Hepatocyte (in vitro differentiated cells): ENCODE data around the gene EXOC2. TPM values are rescaled to one million over a fixed set of nuclear protein-coding genes. Genes with fewer than 3 reads are reported as not detected.

Source experiments
- DNase-seq: peaks from one replicate; pipeline ENCODE4 v3.0.0-alpha.2; 2016; ENCODE audit warnings: low spot score
- H2AFZ ChIP-seq: fragments of 200-600 bp; sonication (generic); 2 replicates; pipeline ENCODE4 v1.6.0; 2016; ENCODE audit warnings: antibody characterized with exemption, mild to moderate bottlenecking
- H3K27ac ChIP-seq: fragments of 200-600 bp; sonication (generic); 2 replicates; pipeline ENCODE4 v1.5.1; 2016; ENCODE audit warnings: mild to moderate bottlenecking
- H3K27me3 ChIP-seq: fragments of 200-600 bp; sonication (generic); 2 replicates; pipeline ENCODE4 v1.6.1; 2016
- H3K36me3 ChIP-seq: fragments of 200-600 bp; sonication (generic); replicated peaks from 2 replicates; pipeline ENCODE4 v1.5.1; 2016; ENCODE audit warnings: low read depth; ENCODE audit not compliant: insufficient read depth
- H3K4me1 ChIP-seq: fragments of 200-600 bp; sonication (generic); 2 replicates; pipeline ENCODE4 v1.5.1; 2016; ENCODE audit warnings: mild to moderate bottlenecking, moderate library complexity; ENCODE audit not compliant: insufficient read depth
- H3K4me2 ChIP-seq: fragments of 200-600 bp; sonication (generic); 2 replicates; pipeline ENCODE4 v1.6.0; 2016
- H3K4me3 ChIP-seq: fragments of 200-600 bp; sonication (generic); 2 replicates; pipeline ENCODE4 v1.5.1; 2016; ENCODE audit warnings: mild to moderate bottlenecking
- H3K79me2 ChIP-seq: fragments of 200-600 bp; sonication (generic); 2 replicates; pipeline ENCODE4 v1.6.0; 2017; ENCODE audit warnings: mild to moderate bottlenecking
- H3K9me2 ChIP-seq: fragments of 200-600 bp; sonication (generic); replicated peaks from 2 replicates; pipeline ENCODE4 v1.6.0; 2017; ENCODE audit warnings: mild to moderate bottlenecking; ENCODE audit not compliant: insufficient read depth
- H3K9me3 ChIP-seq: fragments of 200-600 bp; sonication (generic); 2 replicates; pipeline ENCODE4 v1.5.1; 2016; ENCODE audit warnings: low read depth, mild to moderate bottlenecking
- H4K20me1 ChIP-seq: fragments of 200-600 bp; sonication (generic); 2 replicates; pipeline ENCODE4 v1.6.0; 2016; ENCODE audit warnings: mild to moderate bottlenecking; ENCODE audit not compliant: insufficient read depth, poor library complexity, severe bottlenecking
- EZH2 ChIP-seq: fragments of 200-600 bp; sonication (generic); IDR thresholded peaks from 2 replicates; pipeline ENCODE4 v1.6.1; 2016; ENCODE audit warnings: antibody characterized with exemption, mild to moderate bottlenecking, borderline replicate concordance
- EZH2phosphoT487 ChIP-seq: fragments of 200-600 bp; sonication (generic); IDR thresholded peaks from one replicate; pipeline ENCODE4 v1.6.1; 2018; ENCODE audit warnings: antibody characterized with exemption, mild to moderate bottlenecking, low read depth, moderate library complexity; ENCODE audit not compliant: unreplicated experiment, severe bottlenecking
- WGBS: methylation state at CpG from one replicate; pipeline ENCODE4 v1.1.6; 2016; ENCODE audit warnings: low lambda C conversion rate; ENCODE audit errors: missing lambda C conversion rate; 5-methylcytosine and 5-hydroxymethylcytosine counted together
- polyA plus RNA-seq: library from polyadenylated mRNA; unstranded; fragments of >200 nt; fragmentation: Nextera tagmentation; extraction: Ambion mirVana; gene quantifications from 2 replicates; pipeline ENCODE4 v1.2.1, GENCODE V29; 2016
- total RNA-seq: library from RNA; depleted of rRNA; stranded (reverse); fragments of >200 nt; gene quantifications from 2 replicates; pipeline ENCODE4 v1.2.3, GENCODE V29; 2014
- TF ChIP-seq, protein P1 (sequence below): fragments of 200-600 bp; sonication (generic); IDR thresholded peaks from 2 replicates; pipeline ENCODE4 v1.5.1; 2016; ENCODE audit warnings: antibody characterized with exemption, mild to moderate bottlenecking; ENCODE audit not compliant: poor library complexity

Gene EXOC2
- total and polyA plus RNA-seq, 2 experiments from 2014 or later = 15.4 to 27.0 TPM

GRCh38 chr6:508006-508405, 184.9 kb downstream of the EXOC2 start:
- H3K4me2 ChIP-seq = no peak overlapping the region
- WGBS = 82% methylated on average over 9 of the region's 9 CpGs
- H4K20me1 ChIP-seq = no peaks in the 10 kb centered on the region
- H3K79me2 ChIP-seq = no peaks in the 10 kb centered on the region
- H3K9me2 ChIP-seq = no peaks in the 10 kb centered on the region
- no peak overlapping the region for H3K4me3 ChIP-seq
- TF ChIP-seq, protein P1, sequence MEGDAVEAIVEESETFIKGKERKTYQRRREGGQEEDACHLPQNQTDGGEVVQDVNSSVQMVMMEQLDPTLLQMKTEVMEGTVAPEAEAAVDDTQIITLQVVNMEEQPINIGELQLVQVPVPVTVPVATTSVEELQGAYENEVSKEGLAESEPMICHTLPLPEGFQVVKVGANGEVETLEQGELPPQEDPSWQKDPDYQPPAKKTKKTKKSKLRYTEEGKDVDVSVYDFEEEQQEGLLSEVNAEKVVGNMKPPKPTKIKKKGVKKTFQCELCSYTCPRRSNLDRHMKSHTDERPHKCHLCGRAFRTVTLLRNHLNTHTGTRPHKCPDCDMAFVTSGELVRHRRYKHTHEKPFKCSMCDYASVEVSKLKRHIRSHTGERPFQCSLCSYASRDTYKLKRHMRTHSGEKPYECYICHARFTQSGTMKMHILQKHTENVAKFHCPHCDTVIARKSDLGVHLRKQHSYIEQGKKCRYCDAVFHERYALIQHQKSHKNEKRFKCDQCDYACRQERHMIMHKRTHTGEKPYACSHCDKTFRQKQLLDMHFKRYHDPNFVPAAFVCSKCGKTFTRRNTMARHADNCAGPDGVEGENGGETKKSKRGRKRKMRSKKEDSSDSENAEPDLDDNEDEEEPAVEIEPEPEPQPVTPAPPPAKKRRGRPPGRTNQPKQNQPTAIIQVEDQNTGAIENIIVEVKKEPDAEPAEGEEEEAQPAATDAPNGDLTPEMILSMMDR = no peak
- no peak for TF ChIP-seq EZH2
- TF ChIP-seq EZH2phosphoT487 = no peak
- no peaks in the 10 kb centered on the region for H3K27me3 ChIP-seq
- H3K9me3 ChIP-seq = no peaks in the 10 kb centered on the region
- H3K27ac ChIP-seq = no peak overlapping the region
- no peaks in the 10 kb centered on the region for H3K4me1 ChIP-seq
- no peak overlapping the region for H2AFZ ChIP-seq
- DNase-seq = no peak
- no peaks in the 10 kb centered on the region for H3K36me3 ChIP-seq

- no peak overlapping the region for H3K27ac ChIP-seq
- no peaks in the 10 kb centered on the region for H3K79me2 ChIP-seq
- 83% methylated on average over 1 of the region's 1 CpG for WGBS
- H4K20me1 ChIP-seq = no peaks in the 10 kb centered on the region
- H3K4me1 ChIP-seq = no peaks in the 10 kb centered on the region
- DNase-seq = no peak
- no peak overlapping the region for H3K4me3 ChIP-seq
- H3K9me3 ChIP-seq = no peaks in the 10 kb centered on the region
- H2AFZ ChIP-seq = no peak overlapping the region
- H3K9me2 ChIP-seq = no peaks in the 10 kb centered on the region
- H3K36me3 ChIP-seq = no peaks in the 10 kb centered on the region
- no peaks in the 10 kb centered on the region for H3K27me3 ChIP-seq
- no peak overlapping the region for H3K4me2 ChIP-seq
- no peak for TF ChIP-seq EZH2phosphoT487
- no peak for TF ChIP-seq EZH2
- TF ChIP-seq, protein P1 = no peak
These were observed 185.9 kb downstream of the EXOC2 start for GRCh38 chr6:506920-507622.

- TF ChIP-seq EZH2 (no peak), EZH2phosphoT487 (no peak)
- TF ChIP-seq, protein P1 = no peak
- Histone ChIP-seq H3K9me2 (no peaks in the 10 kb centered on the region), H3K27ac (no peak overlapping the region), H3K4me2 (no peak overlapping the region), H3K36me3 (no peaks in the 10 kb centered on the region), H3K4me1 (no peaks in the 10 kb centered on the region), H3K9me3 (no peaks in the 10 kb centered on the region), H3K27me3 (no peaks in the 10 kb centered on the region), H3K79me2 (no peaks in the 10 kb centered on the region), H3K4me3 (no peak overlapping the region), H4K20me1 (no peaks in the 10 kb centered on the region), H2AFZ (no peak overlapping the region)
- WGBS = 87% methylated on average over 4 of the region's 4 CpGs
- no peak for DNase-seq
These were observed 186.4 kb downstream of the EXOC2 start for GRCh38 chr6:506508-506907.

DNA sequence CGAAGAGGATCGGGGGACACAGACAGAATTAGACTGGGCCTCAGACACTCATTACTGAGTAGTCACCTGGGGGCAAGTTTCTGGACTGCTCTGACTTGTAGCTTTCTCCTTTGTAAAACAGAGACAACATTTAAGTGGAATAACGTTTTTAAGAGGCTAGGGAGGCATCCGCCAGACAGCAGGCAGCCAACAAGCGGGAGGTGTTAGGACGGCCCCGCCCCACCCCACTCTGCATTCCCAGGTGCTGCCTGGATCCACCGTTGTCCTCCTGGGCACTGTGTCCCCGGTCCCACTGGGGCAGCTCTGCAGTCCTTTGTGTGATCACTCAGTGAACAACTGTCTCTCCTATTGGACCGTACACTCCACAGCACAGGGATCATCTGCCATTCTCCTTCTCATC, 187.6 kb downstream of the EXOC2 start:
- H3K27me3 ChIP-seq = no peaks in the 10 kb centered on the region
- DNase-seq = no peak
- H3K36me3 ChIP-seq = no peaks in the 10 kb centered on the region
- no peak overlapping the region for H2AFZ ChIP-seq
- H3K4me3 ChIP-seq = no peak overlapping the region
- no peaks in the 10 kb centered on the region for H4K20me1 ChIP-seq
- TF ChIP-seq EZH2phosphoT487 (no peak), EZH2 (no peak)
- TF ChIP-seq, protein P1 = no peak
- no peaks in the 10 kb centered on the region for H3K9me2 ChIP-seq
- H3K9me3 ChIP-seq = no peaks in the 10 kb centered on the region
- H3K79me2 ChIP-seq = no peaks in the 10 kb centered on the region
- H3K4me2 ChIP-seq = no peak overlapping the region
- no peak overlapping the region for H3K27ac ChIP-seq
- 87% methylated on average over 10 of the region's 10 CpGs for WGBS
- no peaks in the 10 kb centered on the region for H3K4me1 ChIP-seq
